Aorta (tissue), 5 donors: ENCODE data around the gene JCHAIN. TPM values are rescaled to one million over a fixed set of nuclear protein-coding genes. Genes with fewer than 3 reads are reported as not detected.
A peak's percentile ranks its signal among the peaks of the same experiment; 100 is the strongest.
"Not testable (repeated sequence)": the region's sequence is repeated elsewhere in the genome, so short reads cannot be mapped to it uniquely, and the experiment has no call there.

Experiments
- ATAC-seq: fragments of 200-7000 bp; cut with Tn5 transposase; one replicate; pipeline ENCODE4 v1.9.1; 2022; ENCODE audit warnings: moderate library complexity; ENCODE audit not compliant: low FRiP score
- DNase-seq, 2 donors: peaks; one replicate each; pipeline ENCODE4 v3.0.0-alpha.2; 2020
- H3K27ac ChIP-seq, 2 donors: one replicate each; pipeline ENCODE4 v1.5.1; 2013; ENCODE audit warnings: low read length in 2 of 2, mild to moderate bottlenecking in 2 of 2, moderate library complexity in 2 of 2, control low read depth in 1 of 2, inconsistent platforms in 1 of 2, low read depth in 1 of 2
- H3K27me3 ChIP-seq, 2 donors: one replicate each; pipeline ENCODE4 v1.6.1; 2013; ENCODE audit warnings: control low read depth in 1 of 2, low read length in 1 of 2, mild to moderate bottlenecking in 1 of 2, moderate library complexity in 1 of 2; ENCODE audit not compliant: insufficient read depth in 2 of 2, control insufficient read depth in 1 of 2
- H3K36me3 ChIP-seq, 2 donors: one replicate each; pipeline ENCODE4 v1.6.1; 2013; ENCODE audit warnings: control low read depth in 1 of 2, low read length in 1 of 2, mild to moderate bottlenecking in 1 of 2; ENCODE audit not compliant: insufficient read depth in 2 of 2, control insufficient read depth in 1 of 2
- H3K4me1 ChIP-seq, 2 donors: one replicate each; pipeline ENCODE4 v1.6.1; 2013; ENCODE audit warnings: low read length in 2 of 2, control low read depth in 1 of 2, mild to moderate bottlenecking in 1 of 2, moderate library complexity in 1 of 2; ENCODE audit not compliant: insufficient read depth in 2 of 2, control insufficient read depth in 1 of 2
- H3K4me3 ChIP-seq, 2 donors: one replicate each; pipeline ENCODE4 v1.5.1; 2013; ENCODE audit warnings: low read length in 2 of 2, control low read depth in 1 of 2, mild to moderate bottlenecking in 1 of 2
- H3K9me3 ChIP-seq: one replicate; pipeline ENCODE4 v1.6.1; 2013; ENCODE audit warnings: mild to moderate bottlenecking, low read length; ENCODE audit not compliant: control insufficient read depth
- WGBS, 2 donors: extraction: QIAGEN DNeasy Blood & Tissue Kit; methylation state at CpG; one replicate each; pipeline ENCODE4 v1.1.7; 2013; 5-methylcytosine and 5-hydroxymethylcytosine counted together
- intact Hi-C, 2 donors: fragments of 100-400 bp; cut with DNase I; formaldehyde crosslinking; loops; one replicate each; pipeline versions ENCODE4 v1.14.2 to v1.15.0; 2022
- polyA plus RNA-seq, 2 donors: library from polyadenylated mRNA; stranded (reverse); fragments of 200-250 nt; gene quantifications; one replicate each; pipeline ENCODE4 v1.2.3, GENCODE V29; 2013
- total RNA-seq, 2 donors: library from RNA; stranded (reverse); fragmentation: NEBNext Ultra II Directional; extraction: Animal tissue kit (Norgen Biotek cat#: 25700); gene quantifications; one replicate each; pipeline ENCODE4 v1.2.1, GENCODE V29; 2021
- donor health status: healthy with polysubstance abuse.
- donor health status: Bipolar disorder and iron deficiency.
- donor health status: DM: no; HTN: no; CAD: no.
- donor health status: DM: no; HTN: no; CAD: no.
- donor health status: DM: yes; HTN: yes; CAD: no.

JCHAIN gene
- total and polyA plus RNA-seq, 4 donors = 2.7 to 33.8 (median 15.7) TPM

DNA sequence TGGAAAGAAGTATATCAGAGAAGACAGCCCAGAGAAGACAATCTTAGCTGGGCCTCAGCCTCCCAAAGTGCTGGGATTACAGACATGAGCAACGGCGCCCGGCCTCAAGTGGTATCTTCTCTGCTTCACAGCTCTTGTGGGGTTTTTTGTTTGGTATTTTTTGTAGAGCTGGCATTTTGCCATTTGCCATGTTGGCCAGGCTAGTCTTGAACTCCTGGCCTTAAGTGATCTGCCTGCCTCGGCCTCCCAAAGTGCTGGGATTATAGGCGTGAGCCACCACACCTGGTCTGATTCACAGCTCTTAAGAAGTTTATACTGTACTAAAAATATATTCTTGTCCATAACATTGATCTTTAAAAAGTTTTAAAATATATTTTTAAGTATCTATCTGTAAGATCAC, 34.4 kb upstream of the JCHAIN start:
- no peaks in the 10 kb centered on the region for H3K9me3 ChIP-seq
- no peak overlapping the region for H3K4me3 ChIP-seq
- no peak overlapping the region for H3K27ac ChIP-seq
- H3K27me3 ChIP-seq = no peaks in the 10 kb centered on the region
- DNase-seq (no peak), ATAC-seq (no peak)
- H3K36me3 ChIP-seq = no peaks in the 10 kb centered on the region
- H3K4me1 ChIP-seq = peaks cover 0 to 2% of the 10 kb centered on the region in 2 donors
- intact Hi-C loops = loop anchor here (10.0 kb wide), 2 partner anchors 84 to 134 kb away; partner anchors contain the start of gene GRSF1 (in 1 of the 2)
- 87 to 92% methylated on average over 5 of the region's 5 CpGs for WGBS, 2 donors

DNA sequence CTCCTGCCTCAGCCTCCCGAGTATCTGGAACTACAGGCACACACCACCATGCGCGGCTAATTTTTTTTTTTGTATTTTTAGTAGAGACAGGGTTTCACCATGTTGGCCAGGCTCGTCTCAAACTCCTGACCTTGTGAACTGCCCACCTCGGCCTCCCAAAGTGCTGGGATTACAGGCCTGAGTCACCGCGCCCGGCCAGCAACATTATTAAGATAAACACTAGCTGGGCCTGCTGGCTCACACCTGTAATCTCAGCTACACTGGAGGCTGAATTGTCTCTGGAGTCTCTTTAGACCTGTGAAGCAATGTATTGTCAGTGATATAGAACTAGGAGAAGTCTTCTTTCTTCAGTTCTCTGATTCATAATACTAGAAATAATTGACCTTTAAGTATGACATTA, 32.1 kb upstream of the JCHAIN start:
- H3K4me1 ChIP-seq, DNase-seq, H3K27me3 ChIP-seq, H3K9me3 ChIP-seq, H3K27ac ChIP-seq, ATAC-seq, H3K4me3 ChIP-seq, intact Hi-C loops, H3K36me3 ChIP-seq: not testable (repeated sequence)
- WGBS, 2 donors = 85 to 88% methylated on average over 8 of the region's 8 CpGs

DNA sequence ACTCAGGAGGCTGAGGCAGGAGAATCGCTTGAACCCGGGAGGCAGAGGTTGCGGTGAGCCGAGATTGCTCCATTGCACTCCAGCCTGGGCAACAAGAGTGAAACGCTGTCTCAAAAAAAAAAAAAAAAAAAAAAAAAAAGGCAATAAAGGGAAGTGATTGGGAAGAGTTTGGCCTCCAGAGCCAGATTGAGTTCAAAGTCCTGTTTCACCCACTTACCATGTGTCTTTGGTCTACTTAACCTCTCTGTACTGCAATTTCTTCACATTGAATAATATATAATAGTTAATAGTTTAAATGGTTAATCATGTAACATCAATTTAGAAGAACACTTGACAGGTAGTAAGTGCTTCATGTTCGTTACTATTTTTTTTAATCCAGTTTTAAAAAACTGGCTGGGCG, 28.3 kb upstream of the JCHAIN start:
- intact Hi-C loops, H3K9me3 ChIP-seq, DNase-seq, H3K4me3 ChIP-seq, H3K27ac ChIP-seq, ATAC-seq, H3K4me1 ChIP-seq, H3K27me3 ChIP-seq, H3K36me3 ChIP-seq: not testable (repeated sequence)
- WGBS, 2 donors = 91 to 95% methylated on average over 7 of the region's 7 CpGs

DNA sequence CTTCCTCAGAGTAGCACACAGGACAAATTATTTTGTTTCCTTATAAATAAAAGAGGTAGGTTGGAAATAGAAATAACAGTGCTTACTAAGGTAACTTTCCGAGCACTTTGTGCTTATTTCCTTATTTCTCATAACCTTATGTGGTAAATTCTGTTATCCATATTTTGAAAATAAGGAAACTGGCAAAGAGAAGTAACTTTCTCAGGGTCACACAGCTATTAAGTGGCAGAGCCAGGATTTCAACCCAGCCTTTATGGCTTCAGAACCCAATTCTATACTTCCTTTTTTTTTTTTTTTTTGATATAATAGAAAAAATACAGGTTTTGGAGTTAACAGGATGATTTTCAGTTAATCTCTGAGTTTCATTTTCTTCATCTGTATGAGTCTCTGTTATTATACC, 25.4 kb upstream of the JCHAIN start:
- no peak overlapping the region for H3K27ac ChIP-seq
- WGBS, 2 donors = 75 to 79% methylated on average over 1 of the region's 1 CpG
- DNase-seq = no peak
- intact Hi-C loops = no loop called here
- no peaks in the 10 kb centered on the region for H3K27me3 ChIP-seq
- H3K9me3 ChIP-seq = no peaks in the 10 kb centered on the region
- H3K36me3 ChIP-seq = no peaks in the 10 kb centered on the region
- H3K4me3 ChIP-seq = no peak overlapping the region
- ATAC-seq = no peak
- peaks cover 0 to 5% of the 10 kb centered on the region in 2 donors for H3K4me1 ChIP-seq

DNA sequence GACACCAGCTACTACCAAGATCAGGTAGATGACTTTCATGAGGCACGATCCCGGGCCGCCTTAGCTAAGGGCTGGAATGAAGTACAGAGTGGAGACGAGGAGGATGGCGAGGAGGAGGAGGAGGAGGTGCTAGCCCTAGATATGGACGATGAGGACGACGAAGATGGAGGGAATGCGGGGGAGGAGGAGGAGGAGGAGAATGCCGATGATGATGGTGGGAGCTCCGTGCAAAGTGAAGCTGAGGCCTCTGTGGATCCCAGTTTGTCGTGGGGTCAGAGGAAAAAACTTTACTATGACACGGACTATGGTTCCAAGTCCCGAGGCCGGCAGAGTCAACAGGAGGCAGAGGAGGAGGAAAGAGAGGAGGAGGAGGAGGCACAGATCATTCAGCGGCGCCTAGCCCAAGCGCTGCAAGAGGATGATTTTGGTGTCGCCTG, 22.5 kb upstream of the JCHAIN start:
- ATAC-seq (peak; percentile 15), DNase-seq (no peak)
- peak overlapping the region in 1 of 2 donors; percentile 49 for H3K27ac ChIP-seq
- H3K4me3 ChIP-seq = peak overlapping the region; percentile 65 to 79
- peaks cover 0 to 5% of the 10 kb centered on the region in 2 donors for H3K4me1 ChIP-seq
- 1% methylated on average over 19 of the region's 19 CpGs for WGBS, 2 donors
- intact Hi-C loops = loop anchor here (2.0 to 10.0 kb wide), 4 partner anchors 16 to 306 kb away; partner anchors contain the start of gene DCK (in 1 of the 2)
- H3K36me3 ChIP-seq = no peaks in the 10 kb centered on the region
- H3K9me3 ChIP-seq = no peaks in the 10 kb centered on the region
- no peaks in the 10 kb centered on the region for H3K27me3 ChIP-seq

DNA sequence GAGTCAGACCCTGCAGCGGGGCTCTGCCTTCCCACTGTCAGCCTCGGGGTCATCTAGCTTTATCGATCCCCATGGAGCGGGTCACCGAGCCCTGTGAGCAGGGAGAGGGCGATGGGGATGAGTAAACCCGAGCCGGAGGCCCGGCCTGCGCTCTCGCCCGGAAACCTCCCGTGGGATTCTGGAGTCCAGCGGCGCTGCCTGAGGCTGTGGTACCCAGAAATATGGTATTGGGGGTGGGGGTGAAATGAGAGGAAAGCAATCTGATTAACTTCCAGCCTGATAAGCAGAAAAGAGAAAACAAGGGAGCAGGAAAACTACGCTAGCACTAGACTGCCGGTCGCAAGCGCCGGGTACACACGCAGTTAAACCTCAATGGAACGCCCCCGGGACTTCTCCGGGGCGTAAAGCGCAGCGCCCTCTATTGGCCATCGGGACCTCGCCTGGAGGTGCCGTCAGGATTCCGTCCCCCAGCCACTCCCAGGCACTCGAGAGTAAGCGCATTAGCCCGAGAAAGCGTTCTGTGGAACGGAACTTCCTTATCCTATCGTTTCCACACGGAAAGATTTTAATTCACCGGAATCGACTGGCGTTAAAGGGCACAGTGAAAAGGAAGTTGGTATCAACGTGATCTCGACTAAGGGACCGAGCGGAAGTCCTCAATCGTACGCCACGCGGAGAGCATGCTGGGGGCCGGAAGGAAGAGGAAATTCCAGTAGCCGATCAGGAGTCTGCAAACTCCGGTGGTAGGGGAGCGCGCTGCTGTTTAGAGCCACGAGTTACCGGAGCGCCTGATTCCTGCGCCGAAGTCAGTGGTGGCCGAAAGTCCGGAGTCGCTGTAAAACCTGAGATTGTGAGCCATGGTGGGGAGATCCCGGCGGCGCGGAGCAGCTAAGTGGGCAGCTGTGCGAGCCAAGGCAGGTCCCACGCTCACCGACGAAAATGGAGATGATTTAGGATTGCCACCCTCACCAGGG, 21.8 kb upstream of the JCHAIN start, which contains the start of gene UTP3:
Gene UTP3 (plus strand): TSS at position 712 of the 974 bp plus-strand sequence. CDS start 146 bp downstream, at position 858.
- intact Hi-C loops = loop anchor here (2.0 to 10.0 kb wide), 4 partner anchors 17 to 307 kb away; partner anchors contain the start of gene DCK (in 1 of the 2)
- ATAC-seq = peak; percentile 99
- Histone ChIP-seq H3K9me3 (no peaks in the 10 kb centered on the region), H3K4me3 (peak within 1 kb of the TSS; percentile 79 to 94), H3K27ac (peak within 1 kb of the TSS; percentile 90 to 98), H3K27me3 (no peaks in the 10 kb centered on the region), H3K36me3 (no peaks in the 10 kb centered on the region), H3K4me1 (peaks cover 0 to 5% of the 10 kb centered on the region in 2 donors)
- DNase-seq = peak; percentile 97 to 98
- WGBS, 2 donors = 0% methylated on average over 70 of the region's 70 CpGs

DNA sequence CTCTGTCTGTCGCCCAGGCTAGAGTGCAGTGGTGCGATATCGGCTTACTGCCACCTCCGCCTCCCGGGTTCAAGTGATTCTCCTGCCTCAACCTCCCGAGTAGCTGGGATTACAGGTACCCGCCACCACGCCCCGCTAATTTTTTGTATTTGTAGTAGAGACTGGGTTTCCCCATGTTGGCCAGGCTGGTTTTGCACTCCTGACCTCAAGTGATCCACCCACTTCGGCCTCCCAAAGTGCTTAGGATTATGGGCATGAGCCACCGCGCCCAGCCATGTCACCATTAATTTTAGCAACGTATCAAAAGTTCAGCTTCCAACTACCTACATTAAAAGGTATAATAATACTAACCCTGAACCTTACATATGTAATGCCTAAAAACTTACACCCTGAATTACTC, 21.1 kb upstream of the JCHAIN start:
- H3K27ac ChIP-seq = peak overlapping the region; percentile 90 to 98

DNA sequence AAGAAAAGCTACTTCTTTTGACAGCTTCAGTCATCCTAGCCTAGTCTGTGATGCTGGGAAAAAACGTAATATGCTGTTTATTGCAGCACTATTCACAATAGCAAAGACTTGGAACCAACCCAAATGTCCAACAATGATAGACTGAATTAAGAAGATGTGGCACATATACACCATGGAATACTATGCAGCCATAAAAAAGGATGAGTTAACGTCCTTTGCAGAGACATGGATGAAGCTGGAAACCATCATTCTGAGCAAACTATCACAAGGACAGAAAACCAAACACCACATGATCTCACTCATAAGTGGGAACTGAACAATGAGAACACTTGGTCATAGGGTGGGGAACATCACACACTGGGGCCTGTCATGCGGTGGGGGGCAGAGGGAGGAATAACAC, 15.8 kb upstream of the JCHAIN start:
- not testable (repeated sequence) for H3K4me3 ChIP-seq, H3K9me3 ChIP-seq, DNase-seq, H3K36me3 ChIP-seq, H3K27me3 ChIP-seq, ATAC-seq, H3K4me1 ChIP-seq, H3K27ac ChIP-seq
- intact Hi-C loops = loop anchor here in 1 of 2 donors (10.0 kb wide), 1 partner anchor 313 kb away; the partner anchor contains the start of gene DCK
- WGBS, 2 donors = 74 to 76% methylated on average over 3 of the region's 3 CpGs

More for the DNA sequence above, 21.1 kb upstream of the JCHAIN start:
- WGBS, 2 donors = 69 to 72% methylated on average over 13 of the region's 13 CpGs
- intact Hi-C loops = loop anchor here (5.0 to 10.0 kb wide), 3 partner anchors 35 to 307 kb away; partner anchors contain the start of gene DCK (in 1 of the 2)
- Histone ChIP-seq H3K4me1 (peaks cover 0 to 5% of the 10 kb centered on the region in 2 donors), H3K4me3 (peak overlapping the region; percentile 68 to 94), H3K36me3 (no peaks in the 10 kb centered on the region), H3K27me3 (no peaks in the 10 kb centered on the region), H3K9me3 (no peaks in the 10 kb centered on the region)
- ATAC-seq (no peak), DNase-seq (peak in 1 of 2 donors; percentile 56)
